ENCODE data around the gene RGS19.

Gene RGS19

GRCh38 chr20:64032706-64033624 is 46.4 kb downstream of the RGS19 start:
- no peak for DNase-seq

- no peak for DNase-seq
Measured at GRCh38 chr20:64031822-64032314, 47.5 kb downstream of the RGS19 start.

GRCh38 chr20:64030371-64031134 is 48.8 kb downstream of the RGS19 start:
- no peak for DNase-seq

GRCh38 chr20:64029293-64030117 is 49.8 kb downstream of the RGS19 start:
- DNase-seq: no peak

- no peak for DNase-seq
Measured at GRCh38 chr20:64027981-64028685, 51.2 kb downstream of the RGS19 start.

- DNase-seq: no peak
Measured at GRCh38 chr20:64025826-64026412, 53.4 kb downstream of the RGS19 start.

- no peak for DNase-seq
Measured at GRCh38 chr20:64025101-64025825, 54.1 kb downstream of the RGS19 start.

- no peak for DNase-seq
Measured at GRCh38 chr20:64024141-64024990, 55.0 kb downstream of the RGS19 start.

GRCh38 chr20:64023361-64024140 is 55.8 kb downstream of the RGS19 start:
- no peak for DNase-seq
